Measurements from ENCODE around the gene ZNF786.
"Not testable (repeated sequence)": the region's sequence is repeated elsewhere in the genome, so short reads cannot be mapped to it uniquely, and the experiment has no call there.

The ZNF786 gene

DNA sequence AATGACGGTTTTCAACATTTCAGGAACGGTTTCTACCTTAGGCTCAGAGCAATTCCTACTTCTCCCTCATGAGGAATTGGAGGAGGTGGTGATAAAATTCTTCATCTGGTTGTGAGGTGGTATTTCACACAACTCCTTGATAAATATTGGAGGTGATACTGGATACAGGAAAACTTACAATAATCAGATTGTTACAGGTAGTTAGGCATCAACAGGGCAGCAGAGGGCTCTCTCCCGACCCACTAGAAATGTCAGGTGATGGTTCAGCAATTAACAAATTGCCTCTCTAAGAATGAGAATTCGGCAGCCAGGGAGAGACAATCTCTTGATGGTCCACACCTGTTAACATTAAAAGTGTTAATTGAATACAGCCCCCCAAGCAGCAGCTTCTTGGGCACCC lies 22.6 kb downstream of the ZNF786 start:
- peak; percentile 55 for TF ChIP-seq CTCF (conservative IDR thresholded peaks at IDR 0.05)
- no peak overlapping the region for H3K27ac ChIP-seq

- no peak for TF ChIP-seq CTCF (conservative IDR thresholded peaks at IDR 0.05)
- no peak overlapping the region for H3K27ac ChIP-seq
Observed at GRCh38 chr7:149063476-149063875, 27.0 kb downstream of the ZNF786 start.

- H3K27ac ChIP-seq, result not testable (repeated sequence)
Observed at GRCh38 chr7:149062217-149062899, 28.2 kb downstream of the ZNF786 start.

DNA sequence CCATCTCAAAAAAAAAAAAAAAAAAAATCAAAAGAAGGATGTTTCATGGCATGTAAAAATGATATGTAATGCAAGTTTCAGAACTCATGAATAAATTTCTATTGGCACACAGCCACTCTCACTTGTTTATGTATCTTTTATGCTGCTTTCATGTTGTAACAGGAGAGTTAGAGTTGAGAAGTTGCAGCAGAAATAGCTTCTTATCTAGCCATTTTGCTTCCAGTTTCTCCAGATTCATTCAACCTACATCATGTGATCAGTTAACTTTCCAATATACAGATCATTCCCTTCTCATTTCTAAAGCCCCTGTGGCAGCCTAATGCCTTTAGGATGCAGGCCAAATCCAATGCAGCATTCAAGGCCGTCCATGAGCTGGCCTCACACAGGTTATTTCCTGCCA lies 30.4 kb downstream of the ZNF786 start:
- no peak for TF ChIP-seq CTCF (conservative IDR thresholded peaks at IDR 0.05)
- H3K27ac ChIP-seq, result no peak overlapping the region

- no peak overlapping the region for H3K27ac ChIP-seq
- TF ChIP-seq CTCF (conservative IDR thresholded peaks at IDR 0.05), result no peak
Observed at GRCh38 chr7:149053885-149054284, 36.6 kb downstream of the ZNF786 start.

GRCh38 chr7:149053384-149053783 lies 37.1 kb downstream of the ZNF786 start:
- no peak for TF ChIP-seq CTCF (conservative IDR thresholded peaks at IDR 0.05)
- H3K27ac ChIP-seq, result no peak overlapping the region

DNA sequence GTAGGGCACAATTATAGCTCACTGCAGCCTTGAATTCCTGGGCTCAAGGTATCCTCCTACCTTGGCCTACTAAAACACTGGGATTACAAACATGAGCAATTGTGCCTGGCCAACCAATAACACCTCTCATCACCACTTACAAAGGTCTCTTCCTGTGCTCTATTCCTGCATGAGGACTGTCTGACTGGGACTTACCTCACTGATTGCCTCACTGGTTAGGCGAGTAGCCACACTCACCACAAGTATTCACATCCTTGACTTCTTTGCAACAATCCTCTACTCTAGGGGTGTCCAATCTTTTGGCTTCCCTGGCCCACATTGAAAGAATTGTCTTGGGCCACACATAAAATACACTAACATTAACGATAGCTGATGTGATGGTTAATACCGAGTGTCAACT lies 39.6 kb downstream of the ZNF786 start:
- TF ChIP-seq CTCF (conservative IDR thresholded peaks at IDR 0.05), result no peak

DNA sequence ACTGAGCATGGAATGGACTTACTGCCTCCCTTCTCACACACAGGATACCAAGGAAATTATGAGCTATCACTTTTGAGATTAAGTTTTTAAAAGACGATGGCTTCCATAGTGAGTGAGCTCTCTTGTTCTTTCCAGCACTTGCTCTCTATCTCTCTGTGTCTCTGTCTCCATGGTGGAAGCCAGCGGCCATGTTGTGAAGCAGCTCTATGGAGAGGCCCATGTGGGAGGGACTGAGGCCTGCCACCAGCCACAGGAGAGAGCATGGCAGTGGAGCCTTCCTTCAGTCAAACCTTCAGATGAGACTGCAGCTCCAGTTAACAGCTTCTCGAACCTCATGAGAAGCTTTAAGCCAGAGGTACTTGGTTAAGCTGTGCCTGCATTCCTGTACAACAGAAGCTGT lies 41.7 kb downstream of the ZNF786 start:
- no peak overlapping the region for H3K27ac ChIP-seq
- TF ChIP-seq CTCF (conservative IDR thresholded peaks at IDR 0.05), result no peak

More for the DNA sequence above, 39.6 kb downstream of the ZNF786 start:
- no peak overlapping the region for H3K27ac ChIP-seq

All from VCaP (cell line).